Stimulated activated CD8-positive, alpha-beta memory T cell treated with anti-CD3 and anti-CD28 coated beads, Interleukin-7, amount 100 ng/mL, for 24 hours (primary cell): ENCODE results near the gene ARHGAP28.

Experiments
- DNase-seq: peaks from one replicate; pipeline ENCODE4 v3.0.0-alpha.2; 2020; ENCODE audit warnings: low read depth

Gene ARHGAP28

GRCh38 chr18:6732952-6733351, 3.4 kb downstream of the ARHGAP28 start:
- DNase-seq, result no peak

GRCh38 chr18:6733758-6734157, 4.2 kb downstream of the ARHGAP28 start:
- DNase-seq, result no peak

- no peak for DNase-seq
Observed at GRCh38 chr18:6734726-6735430, 5.4 kb downstream of the ARHGAP28 start.

GRCh38 chr18:6737833-6738232, 8.3 kb downstream of the ARHGAP28 start:
- DNase-seq, result no peak

GRCh38 chr18:6738622-6739021, 9.1 kb downstream of the ARHGAP28 start:
- DNase-seq, result no peak

- DNase-seq, result no peak
Observed at GRCh38 chr18:6741232-6741663, 11.7 kb downstream of the ARHGAP28 start.

GRCh38 chr18:6741786-6742185, 12.3 kb downstream of the ARHGAP28 start:
- no peak for DNase-seq

GRCh38 chr18:6743999-6744398, 14.5 kb downstream of the ARHGAP28 start:
- DNase-seq, result no peak

- DNase-seq, result no peak
Observed at GRCh38 chr18:6744816-6745455, 15.4 kb downstream of the ARHGAP28 start.

- no peak for DNase-seq
Observed at GRCh38 chr18:6745504-6746031, 16.1 kb downstream of the ARHGAP28 start.

- DNase-seq, result no peak
Observed at GRCh38 chr18:6746386-6746960, 17.0 kb downstream of the ARHGAP28 start.

GRCh38 chr18:6747646-6748045, 18.1 kb downstream of the ARHGAP28 start:
- DNase-seq, result no peak

- DNase-seq, result no peak
Observed at GRCh38 chr18:6748241-6748640, 18.7 kb downstream of the ARHGAP28 start.

GRCh38 chr18:6750411-6750810, 20.9 kb downstream of the ARHGAP28 start:
- no peak for DNase-seq

- no peak for DNase-seq
Observed at GRCh38 chr18:6751222-6751621, 21.7 kb downstream of the ARHGAP28 start.

GRCh38 chr18:6752202-6752860, 22.8 kb downstream of the ARHGAP28 start:
- DNase-seq, result no peak

GRCh38 chr18:6755107-6755506, 25.6 kb downstream of the ARHGAP28 start:
- DNase-seq, result no peak

- no peak for DNase-seq
Observed at GRCh38 chr18:6757931-6758330, 28.4 kb downstream of the ARHGAP28 start.

- DNase-seq, result no peak
Observed at GRCh38 chr18:6759579-6759978, 30.1 kb downstream of the ARHGAP28 start.

- DNase-seq, result no peak
Observed at GRCh38 chr18:6763524-6763923, 34.0 kb downstream of the ARHGAP28 start.

- no peak for DNase-seq
Observed at GRCh38 chr18:6764382-6764781, 34.9 kb downstream of the ARHGAP28 start.

- no peak for DNase-seq
Observed at GRCh38 chr18:6773777-6774176, 44.3 kb downstream of the ARHGAP28 start.

- DNase-seq, result no peak
Observed at GRCh38 chr18:6775237-6775636, 45.7 kb downstream of the ARHGAP28 start.
